K562 (cell line): ENCODE results near the gene SNAP23. TPM values are rescaled to one million over a fixed set of nuclear protein-coding genes. Genes with fewer than 3 reads are reported as not detected.

Source experiments
- ATAC-seq: fragments of 200-7000 bp; cut with Tn5 transposase; 3 replicates; pipeline ENCODE4 v1.9.1; 2020; ENCODE audit warnings: moderate library complexity
- BruUV-seq: library from RNA; stranded (reverse); fragments of 400-500 nt; replicated peaks from 2 replicates; lab custom pipeline; 2021; lab: Mats Ljungman, UMichigan
- CTCF ChIA-PET: fragments of 300-600 bp; formaldehyde crosslinking; extraction: SDS; loops from one replicate; lab custom pipeline; 2021; ENCODE audit warnings: low intra/inter-chr PET ratio; lab: Yijun Ruan, JAX
- POLR2A ChIA-PET: fragments of 300-600, 350-650 bp; sonication (Branson Sonifier 250); formaldehyde crosslinking; extraction: SDS; loops from one replicate; lab custom pipeline; 2021; ENCODE audit warnings: antibody characterized with exemption, inconsistent platforms; lab: Yijun Ruan, JAX
- DNase-seq, 4 experiments: peaks; one replicate each; pipeline versions ENCODE4 v3.0.0 to v3.0.0-alpha.2; 2011 to 2018; ENCODE audit warnings: low spot score in 3 of 4, mixed read lengths in 3 of 4; ENCODE audit errors: extremely low read depth in 1 of 4
- FAIRE-seq: peaks from 2 replicates; lab custom pipeline; 2011; peaks lifted over from hg19 to GRCh38; lab: Jason Lieb, UNC
- H2AFZ ChIP-seq: 2 replicates; pipeline ENCODE4 v1.6.0; 2011; ENCODE audit warnings: low read depth, low read length, control low read depth, inconsistent platforms
- H3K27ac ChIP-seq: fragments of 200-600 bp; 3 replicates; pipeline ENCODE4 v1.8.0; 2011; ENCODE audit warnings: low read depth, mild to moderate bottlenecking, control low read depth, inconsistent platforms, low read length, moderate library complexity, mixed read lengths; ENCODE audit errors: extremely low read depth
- H3K27me3 ChIP-seq, 2 experiments: fragments of 300-600 bp in 1 of 2; 2 replicates in 1 of 2; 3 replicates in 1 of 2; pipeline versions ENCODE4 v1.6.0 to v1.8.0; 2011; ENCODE audit warnings: inconsistent platforms in 2 of 2, low read length in 2 of 2, mild to moderate bottlenecking in 1 of 2, mixed read lengths in 1 of 2, moderate library complexity in 1 of 2; ENCODE audit not compliant: control insufficient read depth in 2 of 2, insufficient read depth in 2 of 2
- H3K36me3 ChIP-seq: fragments of 300-600 bp; 3 replicates; pipeline ENCODE4 v1.8.0; 2011; ENCODE audit warnings: mild to moderate bottlenecking, low read length, inconsistent platforms; ENCODE audit not compliant: control insufficient read depth, insufficient read depth
- H3K4me1 ChIP-seq, 2 experiments: fragments of 200-600 bp in 1 of 2; replicated peaks in 1 of 2; 2 replicates in 1 of 2; 3 replicates in 1 of 2; pipeline versions ENCODE4 v1.5.1 to v1.8.0; 2011; ENCODE audit warnings: inconsistent platforms in 2 of 2, low read length in 2 of 2, mild to moderate bottlenecking in 1 of 2, mixed read lengths in 1 of 2, moderate library complexity in 1 of 2; ENCODE audit not compliant: control insufficient read depth in 2 of 2, insufficient read depth in 2 of 2
- H3K4me2 ChIP-seq: 2 replicates; pipeline ENCODE4 v1.6.1; 2011; ENCODE audit warnings: low read length, control low read depth, inconsistent platforms, mixed read lengths; ENCODE audit not compliant: insufficient read depth
- H3K4me3 ChIP-seq: fragments of 200-600 bp; sonication (generic), shearing (Covaris generic); 2 replicates; pipeline ENCODE4 v1.5.1; 2016; ENCODE audit warnings: control low read depth, inconsistent platforms
- H3K79me2 ChIP-seq: fragments of 200-600 bp; 3 replicates; pipeline ENCODE4 v1.8.0; 2011; ENCODE audit warnings: low read length, inconsistent platforms; ENCODE audit not compliant: control insufficient read depth, insufficient read depth
- H3K9ac ChIP-seq, 2 experiments: 2 replicates each; pipeline versions ENCODE4 v1.6.0 to v1.6.1; 2011; ENCODE audit warnings: low read depth in 2 of 2, low read length in 2 of 2, control low read depth in 1 of 2, inconsistent platforms in 1 of 2, mild to moderate bottlenecking in 1 of 2, mixed read lengths in 1 of 2; ENCODE audit not compliant: insufficient read depth in 1 of 2
- H3K9me1 ChIP-seq: one replicate; pipeline ENCODE4 v1.6.0; 2011; ENCODE audit warnings: inconsistent platforms, mild to moderate bottlenecking, low read length, moderate library complexity; ENCODE audit not compliant: control insufficient read depth, insufficient read depth
- H3K9me3 ChIP-seq: replicated peaks from 2 replicates; pipeline ENCODE4 v1.5.1; 2011; ENCODE audit warnings: low read depth, low read length, inconsistent platforms; ENCODE audit not compliant: control insufficient read depth, insufficient read depth
- H4K20me1 ChIP-seq: replicated peaks from 2 replicates; pipeline ENCODE4 v1.6.1; 2011; ENCODE audit warnings: low read length, inconsistent platforms, mixed read lengths; ENCODE audit not compliant: control insufficient read depth, insufficient read depth
- ARID3B ChIP-seq: fragments of 250-450 bp; sonication (Bioruptor Pico); IDR thresholded peaks from 2 replicates; pipeline ENCODE4 v1.4.0; 2020; ENCODE audit warnings: borderline replicate concordance
- DIDO1 ChIP-seq: fragments of 450-650 bp; IDR thresholded peaks from 2 replicates; pipeline ENCODE4 v1.6.1; 2016; ENCODE audit warnings: low read depth, missing biosample characterization, missing genetic modification characterization
- ETV5 ChIP-seq: sonication (generic); formaldehyde crosslinking; IDR thresholded peaks from 2 replicates; pipeline ENCODE4 v1.4.0; 2020; ENCODE audit warnings: low read depth, mild to moderate bottlenecking, missing genetic modification reagents
- HIVEP1 ChIP-seq: fragments of 250-450 bp; sonication (Bioruptor Pico); IDR thresholded peaks from 2 replicates; pipeline ENCODE4 v1.4.0; 2020; ENCODE audit warnings: mild to moderate bottlenecking
- NFIX ChIP-seq: fragments of 250-450 bp; sonication (Bioruptor Pico); IDR thresholded peaks from 2 replicates; pipeline ENCODE4 v1.4.0; 2020; ENCODE audit warnings: low read depth, mild to moderate bottlenecking, moderate library complexity
- PRMT5 ChIP-seq: sonication (generic); formaldehyde crosslinking; IDR thresholded peaks from 2 replicates; pipeline ENCODE4 v1.5.0; 2020; ENCODE audit warnings: missing genetic modification reagents
- SNIP1 ChIP-seq: fragments of 450-650 bp; IDR thresholded peaks from 2 replicates; pipeline ENCODE4 v1.7.1; 2017; ENCODE audit warnings: low read depth, mild to moderate bottlenecking
- STAT5B ChIP-seq: fragments of 250-450 bp; sonication (Bioruptor Pico); IDR thresholded peaks from 2 replicates; pipeline ENCODE4 v1.8.0; 2021; ENCODE audit warnings: mild to moderate bottlenecking, inconsistent platforms
- TAF9B ChIP-seq: fragments of 450-650 bp; IDR thresholded peaks from 2 replicates; pipeline ENCODE4 v1.6.1; 2018; ENCODE audit warnings: mild to moderate bottlenecking; ENCODE audit not compliant: partially characterized antibody
- ZNF121 ChIP-seq: sonication (generic); formaldehyde crosslinking; conservative IDR thresholded peaks from 2 replicates; pipeline ENCODE4 v1.8.0; 2022; ENCODE audit warnings: missing genetic modification reagents
- ZNF212 ChIP-seq: fragments of 450-650 bp; formaldehyde crosslinking; IDR thresholded peaks from 2 replicates; pipeline ENCODE4 v1.4.0; 2020; ENCODE audit warnings: mild to moderate bottlenecking
- ZNF239 ChIP-seq: fragments of 250-450 bp; sonication (Bioruptor Pico); IDR thresholded peaks from 2 replicates; pipeline ENCODE4 v1.4.0; 2020; ENCODE audit warnings: mild to moderate bottlenecking
- ZNF766 ChIP-seq: fragments of 200-800 bp; sonication (Bioruptor generic); conservative IDR thresholded peaks from 2 replicates; pipeline ENCODE4 v1.6.1; 2016; ENCODE audit warnings: missing genetic modification characterization, missing compliant biosample characterization
- ZNF785 ChIP-seq: fragments of 250-450 bp; sonication (Bioruptor Pico); IDR thresholded peaks from 2 replicates; pipeline ENCODE4 v1.4.0; 2020; ENCODE audit warnings: mild to moderate bottlenecking
- WGBS: fragments of 100-300 bp; shearing (Covaris generic); methylation state at CpG from one replicate; pipeline ENCODE4 v1.1.6; 2016; ENCODE audit warnings: low coverage, mixed read lengths; ENCODE audit not compliant: insufficient coverage; ENCODE audit errors: missing lambda C conversion rate; 5-methylcytosine and 5-hydroxymethylcytosine counted together
- in situ Hi-C: fragments of 300-500 bp; cut with MboI; formaldehyde crosslinking; loops from 4 replicates; pipeline ENCODE4 v1.15.0; 2018; ENCODE audit warnings: inconsistent platforms, mixed read lengths
- intact Hi-C: fragments of 100-400 bp; cut with micrococcal nuclease; formaldehyde crosslinking; loops from 2 replicates; pipeline ENCODE4 v1.14.2; 2022
- polyA plus RNA-seq, 8 experiments: library from polyadenylated mRNA; depleted of rRNA in 4 of 8; stranded (reverse) in 5 of 8; unstranded in 3 of 8; fragments of >200 nt; fragmentation: Nextera tagmentation in 2 of 8; fragmentation: Illumina TruSeq in 1 of 8; extraction: Ambion mirVana in 2 of 8; extraction: Trizol in 1 of 8; gene quantifications; 2 replicates each; pipeline versions ENCODE4 v1.2.1 to v1.2.3, GENCODE V29; 2011 to 2014; ENCODE audit warnings: inconsistent platforms in 1 of 8, missing spikeins in 1 of 8
- total RNA-seq, 7 experiments: library from RNA; depleted of rRNA in 6 of 7; stranded (reverse); fragments of >200 nt in 6 of 7; fragmentation: Illumina TruSeq in 2 of 7; extraction: Trizol in 2 of 7; gene quantifications; 2 replicates each; pipeline versions ENCODE4 v1.2.1 to v1.2.3, GENCODE V29; 2011 to 2021; ENCODE audit warnings: low replicate concordance in 1 of 7
- TF ChIP-seq, protein P1 (sequence below): sonication (generic); formaldehyde crosslinking; IDR thresholded peaks from 2 replicates; pipeline ENCODE4 v1.8.1; 2022; ENCODE audit warnings: missing genetic modification reagents
- TF ChIP-seq, protein P2 (sequence below): fragments of 450-650 bp; IDR thresholded peaks from 2 replicates; pipeline ENCODE4 v1.6.1; 2016

Gene SNAP23
- total and polyA plus RNA-seq, 9 of the 15 experiments (the other 6 are each of a cell fraction or from before 2014, with no cell fraction given), result 78.9 to 168 (median 117) TPM

DNA sequence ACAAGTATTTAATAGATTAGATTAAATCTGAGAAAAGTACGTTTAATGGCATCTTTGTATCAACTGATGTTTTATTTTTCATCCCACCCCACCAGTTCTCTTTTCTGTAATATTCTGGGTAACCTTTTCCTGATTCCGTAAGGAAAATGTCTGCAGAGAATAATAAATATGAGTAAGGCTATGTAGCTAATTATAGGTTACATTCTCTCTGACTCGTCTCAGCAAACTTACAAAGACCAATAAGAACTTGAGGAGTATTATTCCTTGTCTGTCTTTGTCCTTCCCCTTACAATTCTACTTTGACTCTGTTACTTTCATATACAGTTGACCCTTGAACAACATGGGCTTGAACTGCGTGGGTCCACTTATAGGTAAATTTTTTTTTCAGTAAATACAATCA is 12.1 kb downstream of the SNAP23 start:
- H3K4me2 ChIP-seq, result no peak overlapping the region
- no peak overlapping the region for H2AFZ ChIP-seq
- H3K4me3 ChIP-seq, result no peak overlapping the region
- CTCF ChIA-PET, result no interaction called here
- no peaks in the 10 kb centered on the region for H4K20me1 ChIP-seq
- H3K79me2 ChIP-seq, result peaks cover 78% of the 10 kb centered on the region
- in situ Hi-C loops, result no loop called here
- no peak for TF ChIP-seq STAT5B (CRISPR knock-in tag)
- no peak for TF ChIP-seq ZNF785 (CRISPR knock-in tag)
- TF ChIP-seq TAF9B, result no peak
- no peak for TF ChIP-seq DIDO1
- TF ChIP-seq ZNF212 (CRISPR knock-in tag), result no peak
- TF ChIP-seq, protein P1, sequence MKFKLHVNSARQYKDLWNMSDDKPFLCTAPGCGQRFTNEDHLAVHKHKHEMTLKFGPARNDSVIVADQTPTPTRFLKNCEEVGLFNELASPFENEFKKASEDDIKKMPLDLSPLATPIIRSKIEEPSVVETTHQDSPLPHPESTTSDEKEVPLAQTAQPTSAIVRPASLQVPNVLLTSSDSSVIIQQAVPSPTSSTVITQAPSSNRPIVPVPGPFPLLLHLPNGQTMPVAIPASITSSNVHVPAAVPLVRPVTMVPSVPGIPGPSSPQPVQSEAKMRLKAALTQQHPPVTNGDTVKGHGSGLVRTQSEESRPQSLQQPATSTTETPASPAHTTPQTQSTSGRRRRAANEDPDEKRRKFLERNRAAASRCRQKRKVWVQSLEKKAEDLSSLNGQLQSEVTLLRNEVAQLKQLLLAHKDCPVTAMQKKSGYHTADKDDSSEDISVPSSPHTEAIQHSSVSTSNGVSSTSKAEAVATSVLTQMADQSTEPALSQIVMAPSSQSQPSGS (CRISPR knock-in tag), result no peak
- no peak for TF ChIP-seq NFIX (CRISPR knock-in tag)
- TF ChIP-seq PRMT5, result no peak
- TF ChIP-seq, protein P2, sequence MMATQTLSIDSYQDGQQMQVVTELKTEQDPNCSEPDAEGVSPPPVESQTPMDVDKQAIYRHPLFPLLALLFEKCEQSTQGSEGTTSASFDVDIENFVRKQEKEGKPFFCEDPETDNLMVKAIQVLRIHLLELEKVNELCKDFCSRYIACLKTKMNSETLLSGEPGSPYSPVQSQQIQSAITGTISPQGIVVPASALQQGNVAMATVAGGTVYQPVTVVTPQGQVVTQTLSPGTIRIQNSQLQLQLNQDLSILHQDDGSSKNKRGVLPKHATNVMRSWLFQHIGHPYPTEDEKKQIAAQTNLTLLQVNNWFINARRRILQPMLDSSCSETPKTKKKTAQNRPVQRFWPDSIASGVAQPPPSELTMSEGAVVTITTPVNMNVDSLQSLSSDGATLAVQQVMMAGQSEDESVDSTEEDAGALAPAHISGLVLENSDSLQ, result no peak
- no peak for TF ChIP-seq ZNF121 (CRISPR knock-in tag)
- no peak for TF ChIP-seq ETV5 (CRISPR knock-in tag)
- TF ChIP-seq HIVEP1 (CRISPR knock-in tag), result no peak
- TF ChIP-seq SNIP1, result no peak
- no peak for TF ChIP-seq ZNF239 (CRISPR knock-in tag)
- no peak for TF ChIP-seq ZNF766 (CRISPR knock-in tag)
- TF ChIP-seq ARID3B (CRISPR knock-in tag), result no peak
- ATAC-seq (no peak), FAIRE-seq (no peak), DNase-seq (no peak)
- no peaks in the 10 kb centered on the region for H3K27me3 ChIP-seq
- peaks cover 25% of the 10 kb centered on the region for H3K36me3 ChIP-seq
- no peaks in the 10 kb centered on the region for H3K9me3 ChIP-seq
- POLR2A ChIA-PET, result interaction anchor here (1.3 kb wide), 1 partner anchor 10 kb away, joined by 3 read pairs; no protein-coding TSS in a partner anchor
- no TSS peak for BruUV-seq
- WGBS, result 60% methylated on average over 4 of the region's 4 CpGs
- peaks cover 5 to 28% of the 10 kb centered on the region in 2 experiments for H3K4me1 ChIP-seq
- H3K27ac ChIP-seq, result no peak overlapping the region
- intact Hi-C loops, result loop anchor here (10.0 kb wide), 1 partner anchor 77 kb away; no protein-coding TSS in a partner anchor
- no peaks in the 10 kb centered on the region for H3K9me1 ChIP-seq
- no peak overlapping the region for H3K9ac ChIP-seq
